KMS-11 (cell line): ENCODE measurements around the gene FSIP1.

Source experiments
- H2AFZ ChIP-seq: fragments of 200-600 bp; sonication (generic); 2 replicates; pipeline ENCODE4 v1.6.1; 2016; ENCODE audit warnings: antibody characterized with exemption, mixed run types, low read depth
- H3K27ac ChIP-seq: fragments of 200-600 bp; sonication (generic); 2 replicates; pipeline ENCODE4 v1.6.1; 2016; ENCODE audit warnings: mild to moderate bottlenecking, mixed run types
- H3K27me3 ChIP-seq: fragments of 200-600 bp; sonication (generic); 2 replicates; pipeline ENCODE4 v1.6.1; 2017; ENCODE audit warnings: mild to moderate bottlenecking, low read depth, mixed run types, moderate library complexity; ENCODE audit not compliant: insufficient read depth
- H3K36me3 ChIP-seq: fragments of 200-600 bp; sonication (generic); 2 replicates; pipeline ENCODE4 v1.6.1; 2017; ENCODE audit warnings: mild to moderate bottlenecking, mixed run types; ENCODE audit not compliant: insufficient read depth
- H3K4me1 ChIP-seq: fragments of 200-600 bp; sonication (generic); 2 replicates; pipeline ENCODE4 v1.6.1; 2016; ENCODE audit warnings: mild to moderate bottlenecking, low read depth, mixed run types; ENCODE audit not compliant: poor library complexity, severe bottlenecking
- H3K4me2 ChIP-seq: fragments of 200-600 bp; sonication (generic); 2 replicates; pipeline ENCODE4 v1.7.0; 2016; ENCODE audit warnings: mild to moderate bottlenecking, mixed run types
- H3K4me3 ChIP-seq: fragments of 200-600 bp; sonication (generic); IDR thresholded peaks from 2 replicates; pipeline ENCODE4 v1.6.1; 2017; ENCODE audit warnings: low read depth, low read length, mixed read lengths; ENCODE audit not compliant: insufficient read depth
- H3K79me2 ChIP-seq: fragments of 200-600 bp; sonication (generic); 2 replicates; pipeline ENCODE4 v1.6.1; 2016; ENCODE audit warnings: low read depth, mixed run types; ENCODE audit not compliant: insufficient read depth
- H3K9ac ChIP-seq: fragments of 200-600 bp; sonication (generic); 2 replicates; pipeline ENCODE4 v1.6.1; 2016; ENCODE audit warnings: mild to moderate bottlenecking, mixed run types
- H4K20me1 ChIP-seq: fragments of 200-600 bp; sonication (generic); 2 replicates; pipeline ENCODE4 v1.6.1; 2016; ENCODE audit warnings: mild to moderate bottlenecking, mixed run types; ENCODE audit not compliant: insufficient read depth
- TF ChIP-seq, protein P1 (sequence below): fragments of 200-600 bp; sonication (generic); conservative IDR thresholded peaks from 2 replicates; pipeline ENCODE4 v1.6.1; 2017; ENCODE audit warnings: low read depth, mild to moderate bottlenecking, antibody characterized with exemption, low read length, moderate library complexity, mixed read lengths

Gene FSIP1

GRCh38 chr15:39710681-39711080 lies 72.0 kb downstream of the FSIP1 start:
- TF ChIP-seq, protein P1, sequence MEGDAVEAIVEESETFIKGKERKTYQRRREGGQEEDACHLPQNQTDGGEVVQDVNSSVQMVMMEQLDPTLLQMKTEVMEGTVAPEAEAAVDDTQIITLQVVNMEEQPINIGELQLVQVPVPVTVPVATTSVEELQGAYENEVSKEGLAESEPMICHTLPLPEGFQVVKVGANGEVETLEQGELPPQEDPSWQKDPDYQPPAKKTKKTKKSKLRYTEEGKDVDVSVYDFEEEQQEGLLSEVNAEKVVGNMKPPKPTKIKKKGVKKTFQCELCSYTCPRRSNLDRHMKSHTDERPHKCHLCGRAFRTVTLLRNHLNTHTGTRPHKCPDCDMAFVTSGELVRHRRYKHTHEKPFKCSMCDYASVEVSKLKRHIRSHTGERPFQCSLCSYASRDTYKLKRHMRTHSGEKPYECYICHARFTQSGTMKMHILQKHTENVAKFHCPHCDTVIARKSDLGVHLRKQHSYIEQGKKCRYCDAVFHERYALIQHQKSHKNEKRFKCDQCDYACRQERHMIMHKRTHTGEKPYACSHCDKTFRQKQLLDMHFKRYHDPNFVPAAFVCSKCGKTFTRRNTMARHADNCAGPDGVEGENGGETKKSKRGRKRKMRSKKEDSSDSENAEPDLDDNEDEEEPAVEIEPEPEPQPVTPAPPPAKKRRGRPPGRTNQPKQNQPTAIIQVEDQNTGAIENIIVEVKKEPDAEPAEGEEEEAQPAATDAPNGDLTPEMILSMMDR = no peak
- H3K9ac ChIP-seq = no peak overlapping the region
- no peaks in the 10 kb centered on the region for H3K79me2 ChIP-seq
- no peak overlapping the region for H3K4me3 ChIP-seq
- no peaks in the 10 kb centered on the region for H4K20me1 ChIP-seq
- no peaks in the 10 kb centered on the region for H3K36me3 ChIP-seq
- H3K27me3 ChIP-seq = no peaks in the 10 kb centered on the region
- no peak overlapping the region for H3K4me2 ChIP-seq
- H3K27ac ChIP-seq = no peak overlapping the region
- no peaks in the 10 kb centered on the region for H3K4me1 ChIP-seq
- no peak overlapping the region for H2AFZ ChIP-seq

- H2AFZ ChIP-seq = no peak overlapping the region
- no peaks in the 10 kb centered on the region for H3K79me2 ChIP-seq
- no peak overlapping the region for H3K4me2 ChIP-seq
- H3K9ac ChIP-seq = no peak overlapping the region
- no peaks in the 10 kb centered on the region for H3K4me1 ChIP-seq
- no peaks in the 10 kb centered on the region for H4K20me1 ChIP-seq
- no peaks in the 10 kb centered on the region for H3K27me3 ChIP-seq
- no peak overlapping the region for H3K27ac ChIP-seq
- H3K36me3 ChIP-seq = no peaks in the 10 kb centered on the region
- no peak overlapping the region for H3K4me3 ChIP-seq
- TF ChIP-seq, protein P1 = no peak
These were observed 72.7 kb downstream of the FSIP1 start for GRCh38 chr15:39709941-39710340.

- Histone ChIP-seq H3K27me3 (no peaks in the 10 kb centered on the region), H3K4me1 (no peaks in the 10 kb centered on the region), H3K9ac (no peak overlapping the region), H4K20me1 (no peaks in the 10 kb centered on the region), H3K79me2 (no peaks in the 10 kb centered on the region), H2AFZ (no peak overlapping the region), H3K27ac (no peak overlapping the region), H3K4me2 (no peak overlapping the region), H3K36me3 (no peaks in the 10 kb centered on the region), H3K4me3 (no peak overlapping the region)
- TF ChIP-seq, protein P1 = no peak
These were observed 76.4 kb downstream of the FSIP1 start for GRCh38 chr15:39706206-39706605.

- Histone ChIP-seq H3K4me1 (no peaks in the 10 kb centered on the region), H3K36me3 (no peaks in the 10 kb centered on the region), H3K79me2 (no peaks in the 10 kb centered on the region), H3K27me3 (no peaks in the 10 kb centered on the region), H4K20me1 (no peaks in the 10 kb centered on the region), H3K27ac (no peak overlapping the region), H3K9ac (no peak overlapping the region), H3K4me2 (no peak overlapping the region), H2AFZ (no peak overlapping the region), H3K4me3 (no peak overlapping the region)
- TF ChIP-seq, protein P1 = no peak
These were observed 78.0 kb downstream of the FSIP1 start for GRCh38 chr15:39704689-39705088.
